Cerebellar nuclear complex (tissue), 1 donor: Measurements from ENCODE around the gene RILPL1.

ENCODE experiments used
- DNase-seq, 2 experiments: peaks; one replicate each; lab custom pipeline; 2025; lab: John Stamatoyannopoulos, UW

Gene RILPL1

DNA sequence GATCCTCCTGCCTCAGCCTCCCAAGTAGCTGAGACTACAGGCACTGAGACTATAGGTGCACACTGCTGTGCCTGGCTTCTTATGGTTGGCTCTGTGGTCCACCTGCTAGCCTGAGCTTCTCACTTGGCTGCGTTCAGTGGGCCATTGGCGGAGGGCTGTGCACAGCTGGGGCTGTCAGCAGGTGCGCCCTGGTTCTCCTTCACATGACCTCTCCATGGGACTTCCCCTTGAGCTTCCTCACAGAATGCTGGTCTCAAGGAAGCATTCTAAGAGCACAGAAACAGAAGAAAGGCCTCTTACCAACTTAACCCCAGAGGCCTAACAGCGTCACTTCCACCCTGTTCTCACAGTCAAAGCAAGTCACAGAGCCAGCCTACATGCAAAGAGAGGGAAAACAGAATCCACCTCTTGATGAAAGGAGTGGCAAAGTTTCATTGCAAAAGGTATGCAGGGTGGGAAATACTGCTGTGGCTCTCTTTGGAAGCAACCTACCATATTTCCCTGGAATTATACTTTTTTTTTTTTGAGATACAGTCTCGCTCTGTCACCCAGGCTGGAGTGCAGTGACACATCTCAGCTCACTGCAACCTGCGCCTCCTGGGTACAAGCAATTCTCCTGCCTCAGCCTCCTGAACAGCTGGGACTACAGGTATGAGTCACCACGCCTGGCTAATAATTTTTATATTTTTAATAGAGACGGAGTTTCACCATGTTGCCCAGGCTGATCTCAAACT is 106.3 kb downstream of the RILPL1 start:
- DNase-seq: no peak

- DNase-seq: no peak
Observed at GRCh38 chr12:123421314-123421713, 112.2 kb downstream of the RILPL1 start.
